ENCODE results near the gene PNMA6F.
"Not testable (repeated sequence)": the region's sequence is repeated elsewhere in the genome, so short reads cannot be mapped to it uniquely, and the experiment has no call there.

The PNMA6F gene

DNA sequence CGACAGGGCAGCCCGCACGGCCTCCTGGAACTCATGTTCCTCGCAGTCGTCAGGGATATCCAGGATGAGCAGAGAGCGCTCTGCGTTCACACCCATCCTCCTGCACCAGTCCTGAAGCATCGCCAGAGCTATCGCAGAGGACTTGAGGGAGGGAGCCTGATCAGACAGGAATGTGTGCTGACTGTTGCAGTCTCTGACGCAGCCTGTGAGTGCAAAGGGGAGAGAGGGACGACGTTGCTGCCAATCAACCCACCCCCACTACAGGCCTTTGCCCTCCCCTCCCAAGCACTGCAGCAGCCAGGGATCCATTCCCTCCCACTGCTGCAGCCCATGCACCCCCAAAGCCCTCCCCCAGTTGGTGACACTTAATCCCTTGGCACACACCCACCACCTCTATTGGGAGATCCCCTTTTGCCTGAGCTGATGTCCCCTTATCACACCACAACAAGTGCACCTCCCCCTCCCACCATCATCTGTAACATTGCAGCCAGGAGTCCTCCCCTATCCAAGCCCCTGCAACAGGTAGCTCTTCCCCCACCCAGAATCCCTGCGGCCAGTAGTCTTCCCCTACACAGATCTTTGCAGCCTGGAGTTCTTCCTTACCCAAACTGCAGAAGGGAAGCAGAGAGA lies 897 bp downstream of the PNMA6F start:
- DNase-seq, result no peak
- Mint-ChIP-seq H3K4me3 (no peak overlapping the region), H3K27me3 (peaks cover 15 to 43% of the 10 kb centered on the region in 2 donors), H3K27ac (no peak overlapping the region), H3K9me3 (no peaks in the 10 kb centered on the region), H3K36me3 (ENCODE audit: insufficient read depth) (no peaks in the 10 kb centered on the region), H3K4me1 (ENCODE audit: low read depth in 2 of 2) (no peaks in the 10 kb centered on the region)
- ATAC-seq (replicated peaks), result no peak

DNA sequence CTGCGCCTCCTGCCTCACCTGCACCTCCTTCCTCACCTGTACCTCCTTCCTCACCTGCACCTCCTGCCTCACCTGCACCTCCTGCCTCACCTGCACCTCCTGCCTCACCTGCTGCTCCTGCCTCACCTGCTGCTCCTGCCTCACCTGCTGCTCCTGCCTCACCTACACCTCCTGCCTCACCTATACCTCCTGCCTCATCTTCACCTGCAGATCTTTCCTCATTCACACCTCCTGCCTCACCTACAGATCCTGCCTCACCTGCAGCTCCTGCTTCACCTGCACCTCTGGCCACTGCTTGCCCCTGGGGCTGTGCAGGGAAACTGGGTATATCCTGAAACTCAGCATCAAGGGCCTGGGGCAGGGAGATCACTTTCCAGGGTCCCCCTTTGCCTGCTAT lies 1.5 kb downstream of the PNMA6F start:
- ATAC-seq (replicated peaks); H3K9me3 Mint-ChIP-seq; H3K4me1 Mint-ChIP-seq (ENCODE audit: low read depth in 2 of 2); H3K27ac Mint-ChIP-seq; H3K4me3 Mint-ChIP-seq; DNase-seq; H3K36me3 Mint-ChIP-seq (ENCODE audit: insufficient read depth): not testable (repeated sequence)
- peaks cover 9 to 38% of the 10 kb centered on the region in 2 donors for H3K27me3 Mint-ChIP-seq

DNA sequence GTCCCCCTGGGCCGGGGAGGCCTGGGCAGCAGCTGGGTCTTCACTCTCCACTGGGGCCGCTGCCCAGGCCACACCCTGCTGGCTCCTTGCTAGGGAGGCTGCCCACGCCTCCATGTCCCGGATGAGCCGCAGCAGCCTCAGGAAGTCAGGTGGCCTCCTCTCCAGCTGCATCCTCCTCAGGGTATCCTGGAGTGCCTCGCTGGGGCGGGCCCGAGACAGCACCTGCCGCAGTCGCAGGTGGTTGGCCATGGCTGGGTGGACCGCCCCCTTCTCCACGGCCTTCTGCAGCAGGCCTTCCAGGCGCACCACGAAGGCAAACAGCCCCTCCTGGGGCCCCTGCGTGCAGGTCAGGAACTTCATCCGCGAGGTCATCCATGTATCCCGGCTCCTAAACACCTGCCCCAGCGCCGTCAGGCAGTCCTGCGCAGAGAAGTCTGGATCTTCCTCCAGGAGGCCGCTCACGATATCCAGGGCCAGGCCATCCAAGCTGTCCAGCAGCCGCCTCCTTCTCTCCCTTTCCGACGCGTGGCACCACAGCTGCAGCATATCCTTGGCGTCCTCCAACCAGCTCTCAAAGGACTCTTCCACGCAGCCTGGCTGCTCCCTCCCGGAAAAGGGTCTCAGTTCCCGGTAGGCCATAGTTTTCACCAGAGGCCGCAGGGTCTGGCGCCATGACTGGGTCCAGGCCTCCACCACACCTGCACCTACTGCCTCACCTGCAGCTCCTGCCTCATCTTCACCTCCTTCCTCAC lies 2.1 kb downstream of the PNMA6F start:
- Mint-ChIP-seq H3K36me3 (ENCODE audit: insufficient read depth) (no peaks in the 10 kb centered on the region), H3K27ac (no peak overlapping the region), H3K4me3 (no peak overlapping the region), H3K4me1 (ENCODE audit: low read depth in 2 of 2) (no peaks in the 10 kb centered on the region), H3K9me3 (no peaks in the 10 kb centered on the region), H3K27me3 (peaks cover 5 to 32% of the 10 kb centered on the region in 2 donors)
- ATAC-seq (replicated peaks) (no peak), DNase-seq (no peak)

DNA sequence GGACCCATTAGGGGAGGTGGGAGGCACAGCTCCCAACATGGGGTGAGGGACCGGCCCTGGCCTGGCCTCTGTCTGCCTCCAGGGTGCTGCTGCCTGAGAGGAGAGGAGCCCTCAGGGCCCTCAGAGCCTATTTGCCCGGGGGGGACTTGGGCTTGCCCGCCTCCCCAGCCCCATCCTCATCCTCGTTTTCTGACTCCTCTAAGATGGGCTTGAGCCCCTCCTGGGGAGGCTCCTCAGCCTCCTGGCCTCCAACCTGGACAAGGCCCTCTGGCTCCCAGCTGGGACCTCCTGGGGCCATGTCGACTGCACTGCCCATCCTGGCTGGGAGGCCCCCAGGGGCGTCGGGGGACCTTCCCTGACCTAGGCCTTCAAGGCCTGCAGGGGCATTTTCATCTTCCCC lies 2.8 kb downstream of the PNMA6F start:
- Mint-ChIP-seq H3K36me3 (ENCODE audit: insufficient read depth) (no peaks in the 10 kb centered on the region), H3K4me3 (no peak overlapping the region), H3K9me3 (no peaks in the 10 kb centered on the region), H3K4me1 (ENCODE audit: low read depth in 2 of 2) (no peaks in the 10 kb centered on the region), H3K27me3 (peaks cover 5 to 25% of the 10 kb centered on the region in 2 donors), H3K27ac (no peak overlapping the region)
- DNase-seq (no peak), ATAC-seq (replicated peaks) (no peak)

DNA sequence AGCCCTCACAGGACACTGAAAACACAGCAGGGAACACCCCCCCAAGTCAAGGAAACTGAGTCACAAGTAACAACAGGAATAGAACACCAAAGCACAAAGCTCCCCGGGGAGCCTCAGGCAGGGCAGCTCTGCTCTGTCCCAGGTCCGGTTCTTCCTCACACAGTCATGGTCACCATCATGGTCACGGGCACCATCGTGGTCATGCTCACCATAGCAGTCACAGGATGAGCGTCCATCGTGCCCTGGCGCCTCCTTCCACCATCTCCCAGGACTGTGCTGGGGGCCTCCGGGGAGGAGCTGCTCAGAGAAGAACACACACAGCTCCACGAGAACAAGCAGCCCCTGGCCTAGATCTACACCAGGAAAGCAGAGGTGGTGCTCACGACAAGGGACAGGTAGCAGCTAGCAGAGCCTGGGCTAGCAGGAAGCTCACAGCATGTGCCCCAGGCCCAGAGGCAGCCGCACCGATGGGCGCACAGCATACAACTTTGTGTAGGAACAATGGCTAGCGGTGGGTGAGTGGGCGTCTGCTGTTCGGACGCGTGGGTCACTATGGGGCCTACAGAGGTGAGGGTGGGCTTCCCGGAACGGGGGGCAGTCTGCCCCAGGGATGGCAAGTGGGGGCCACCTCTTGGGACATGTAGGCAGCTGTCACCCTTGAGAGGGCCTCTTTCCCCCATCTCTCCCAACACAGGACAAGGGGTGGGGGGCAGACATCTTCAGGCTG lies 3.4 kb downstream of the PNMA6F start:
- DNase-seq (no peak), ATAC-seq (replicated peaks) (no peak)
- Mint-ChIP-seq H3K27ac (no peak overlapping the region), H3K27me3 (peaks cover 5 to 25% of the 10 kb centered on the region in 2 donors), H3K4me1 (ENCODE audit: low read depth in 2 of 2) (no peaks in the 10 kb centered on the region), H3K4me3 (no peak overlapping the region), H3K36me3 (ENCODE audit: insufficient read depth) (no peaks in the 10 kb centered on the region), H3K9me3 (no peaks in the 10 kb centered on the region)

DNA sequence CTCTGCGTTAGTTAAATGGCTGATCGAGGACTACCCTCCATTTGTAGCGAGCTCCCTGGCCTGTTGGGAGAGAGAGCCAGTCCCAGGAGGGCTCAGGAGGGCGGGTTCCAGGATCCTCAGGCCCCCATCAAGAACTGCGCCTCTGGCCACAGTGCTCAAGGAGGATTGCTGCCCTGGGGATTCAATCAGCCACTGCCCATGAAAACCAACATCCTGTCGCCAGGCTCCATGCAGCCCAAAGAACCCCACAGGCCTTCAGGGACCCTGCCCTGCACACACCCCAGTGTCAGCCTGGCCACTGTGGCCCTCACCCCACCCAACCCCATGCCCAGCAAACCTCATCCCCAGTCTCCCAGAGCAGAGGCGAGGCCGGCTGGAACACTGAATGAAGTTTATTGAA lies 4.3 kb downstream of the PNMA6F start:
- DNase-seq (no peak), ATAC-seq (replicated peaks) (no peak)
- Mint-ChIP-seq H3K27ac (no peak overlapping the region), H3K27me3 (peaks cover 5 to 25% of the 10 kb centered on the region in 2 donors), H3K9me3 (no peaks in the 10 kb centered on the region), H3K4me1 (ENCODE audit: low read depth in 2 of 2) (no peaks in the 10 kb centered on the region), H3K4me3 (no peak overlapping the region), H3K36me3 (ENCODE audit: insufficient read depth) (no peaks in the 10 kb centered on the region)

DNA sequence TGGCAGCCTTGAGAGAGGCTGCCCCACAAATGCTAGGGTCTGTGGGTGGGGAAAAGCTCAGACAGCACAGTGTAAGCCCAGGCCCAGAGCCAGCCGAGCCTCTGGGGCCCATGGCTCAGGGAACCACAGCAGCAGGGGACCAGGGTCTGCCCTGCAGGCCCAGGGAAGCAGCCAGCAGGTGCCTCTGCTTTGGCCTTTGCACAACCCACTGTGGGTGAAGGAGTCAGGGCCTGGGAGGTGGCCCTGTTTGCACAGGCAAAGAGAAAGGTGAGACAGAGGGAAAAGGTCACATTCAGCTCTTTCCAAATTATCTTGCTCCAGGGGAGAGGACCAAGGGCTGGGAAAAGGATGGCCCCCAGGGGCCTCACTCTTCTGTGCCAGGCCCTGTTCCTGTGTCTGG lies 8.7 kb downstream of the PNMA6F start:
- Mint-ChIP-seq H3K9me3 (no peaks in the 10 kb centered on the region), H3K4me1 (ENCODE audit: low read depth in 2 of 2) (no peaks in the 10 kb centered on the region), H3K27ac (no peak overlapping the region), H3K27me3 (peaks cover 0 to 8% of the 10 kb centered on the region in 2 donors), H3K4me3 (no peak overlapping the region), H3K36me3 (ENCODE audit: insufficient read depth) (no peaks in the 10 kb centered on the region)
- DNase-seq (no peak), ATAC-seq (replicated peaks) (no peak)

DNA sequence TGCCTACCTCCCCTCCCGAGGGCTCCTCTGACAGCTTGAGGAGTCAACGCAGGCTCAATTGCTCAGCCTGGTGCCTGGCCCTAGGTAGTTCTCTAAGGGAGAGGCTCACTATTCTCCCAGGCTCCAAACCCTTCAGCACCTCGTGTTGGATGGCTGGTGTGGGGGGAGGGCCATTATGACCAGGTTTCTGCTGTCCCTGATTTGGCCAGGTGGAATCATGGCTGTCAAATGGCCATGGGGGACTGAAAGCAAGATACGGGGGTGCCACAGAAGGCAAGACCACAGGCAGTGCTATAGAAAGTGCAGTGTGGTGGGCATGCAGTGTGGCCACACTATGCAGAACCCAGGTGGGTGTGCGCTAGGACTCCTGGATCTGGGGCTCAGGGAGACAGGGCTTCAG lies 9.5 kb downstream of the PNMA6F start:
- Mint-ChIP-seq H3K27me3 (peaks cover 0 to 16% of the 10 kb centered on the region in 2 donors), H3K4me3 (no peak overlapping the region), H3K4me1 (ENCODE audit: low read depth in 2 of 2) (no peaks in the 10 kb centered on the region), H3K27ac (no peak overlapping the region), H3K36me3 (ENCODE audit: insufficient read depth) (no peaks in the 10 kb centered on the region), H3K9me3 (no peaks in the 10 kb centered on the region)
- ATAC-seq (replicated peaks) (no peak), DNase-seq (no peak)

DNA sequence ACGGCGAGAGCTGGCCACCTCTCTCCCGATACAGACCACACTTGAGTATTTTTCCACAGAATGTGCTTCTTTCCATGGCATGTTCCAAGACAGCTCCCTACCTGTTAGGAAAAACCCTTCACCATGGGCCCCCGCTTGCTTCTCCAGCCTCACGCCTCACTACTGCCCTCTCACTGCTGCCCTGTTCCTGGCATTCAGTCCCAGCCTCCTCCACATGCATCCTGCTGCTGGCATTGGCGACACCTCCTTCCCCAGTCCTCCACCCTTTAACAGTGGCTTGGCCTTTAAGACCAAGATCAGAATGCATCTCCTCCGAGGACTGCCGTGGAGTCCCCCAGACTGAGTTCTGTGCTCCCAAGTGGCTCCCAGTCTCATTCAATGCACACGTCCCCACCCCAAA lies 10.7 kb downstream of the PNMA6F start:
- no peaks in the 10 kb centered on the region for H3K36me3 Mint-ChIP-seq (ENCODE audit: insufficient read depth)
- no peaks in the 10 kb centered on the region for H3K4me1 Mint-ChIP-seq (ENCODE audit: low read depth in 2 of 2)
- H3K27me3 Mint-ChIP-seq, result peaks cover 0 to 16% of the 10 kb centered on the region in 2 donors
- no peak for DNase-seq
- no peak for ATAC-seq (replicated peaks)
- no peak overlapping the region for H3K27ac Mint-ChIP-seq
- no peaks in the 10 kb centered on the region for H3K9me3 Mint-ChIP-seq
- no peak overlapping the region for H3K4me3 Mint-ChIP-seq

DNA sequence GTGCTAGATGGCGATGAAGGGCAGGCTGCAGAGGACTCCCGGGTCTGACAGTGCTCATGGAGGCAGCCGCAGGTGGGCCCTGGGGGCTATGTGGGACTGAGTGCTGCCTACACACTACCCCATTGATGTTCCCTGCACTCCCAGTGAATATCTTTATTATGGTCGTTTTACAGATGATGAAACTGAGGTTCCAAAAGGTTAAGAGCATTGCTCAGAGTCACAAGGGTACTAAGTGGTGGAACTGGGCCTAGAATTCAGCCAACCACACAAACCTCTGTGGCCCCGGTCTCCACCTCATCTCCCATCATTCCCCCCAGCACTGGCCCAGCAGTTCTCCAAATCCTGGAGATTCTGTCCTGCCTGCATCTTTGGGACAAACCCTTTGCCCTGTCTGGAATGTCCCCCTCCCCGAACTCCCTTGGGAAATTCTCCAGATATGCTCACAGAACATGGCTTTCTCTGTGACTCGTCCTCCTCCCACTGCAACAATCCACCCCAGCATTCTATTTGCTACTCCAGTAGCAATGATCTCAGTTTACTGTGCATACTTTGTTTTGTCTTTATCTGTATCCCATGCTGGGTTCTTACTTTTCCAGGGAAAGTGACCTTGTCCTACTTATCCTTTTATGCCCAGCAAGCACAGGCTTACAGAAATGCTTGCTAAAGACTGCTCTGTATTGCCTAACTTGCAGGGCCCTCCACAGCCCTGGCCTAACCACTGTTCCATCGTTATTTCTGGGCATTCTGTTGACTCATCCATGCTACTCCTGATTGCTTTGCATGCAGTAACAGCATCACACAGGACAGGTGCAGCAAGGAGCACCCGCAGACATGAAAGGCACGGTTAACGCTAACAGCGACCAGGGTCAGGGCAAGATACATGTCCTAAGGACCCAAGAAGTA lies 14.0 kb downstream of the PNMA6F start:
- ATAC-seq (replicated peaks), result no peak
- H3K27ac Mint-ChIP-seq, result no peak overlapping the region
- no peaks in the 10 kb centered on the region for H3K9me3 Mint-ChIP-seq

DNA sequence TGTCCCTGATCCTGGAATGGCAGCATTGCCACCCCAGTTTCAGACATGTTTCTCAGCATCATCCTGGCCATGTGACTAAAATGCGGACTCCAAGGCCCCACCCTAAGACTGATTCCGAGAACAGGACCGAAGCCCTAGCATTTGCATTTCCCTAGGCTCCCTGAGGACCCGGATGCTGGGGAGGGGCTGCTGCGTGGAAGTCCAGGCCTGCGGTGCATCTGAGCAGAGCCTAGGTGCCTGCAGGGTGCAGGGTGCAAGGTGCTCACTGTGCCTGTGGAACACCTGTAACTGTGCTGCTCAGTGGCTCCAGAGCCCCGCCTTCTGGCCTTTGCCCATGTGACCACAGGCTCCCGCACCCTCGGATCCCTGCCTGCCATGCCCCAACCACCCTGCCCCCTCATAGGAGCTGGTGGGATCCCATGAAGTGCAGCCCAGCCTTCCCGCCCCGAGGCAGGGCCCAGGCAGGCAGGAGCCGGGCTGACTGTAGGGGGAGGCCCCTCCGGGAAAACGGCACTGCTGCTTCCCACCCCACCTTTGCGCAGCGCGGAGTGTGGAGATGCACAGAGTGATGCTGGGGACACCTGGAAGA lies 14.9 kb downstream of the PNMA6F start:
- peaks cover 18 to 49% of the 10 kb centered on the region in 2 donors for H3K27me3 Mint-ChIP-seq
- no peaks in the 10 kb centered on the region for H3K4me1 Mint-ChIP-seq (ENCODE audit: low read depth in 2 of 2)
- no peak overlapping the region for H3K27ac Mint-ChIP-seq
- H3K36me3 Mint-ChIP-seq (ENCODE audit: insufficient read depth), result no peaks in the 10 kb centered on the region
- H3K9me3 Mint-ChIP-seq, result no peaks in the 10 kb centered on the region
- H3K4me3 Mint-ChIP-seq, result no peak overlapping the region
- DNase-seq (no peak), ATAC-seq (replicated peaks) (no peak)

More for the DNA sequence above, 14.0 kb downstream of the PNMA6F start:
- H3K36me3 Mint-ChIP-seq (ENCODE audit: insufficient read depth), result no peaks in the 10 kb centered on the region
- peaks cover 18 to 49% of the 10 kb centered on the region in 2 donors for H3K27me3 Mint-ChIP-seq
- no peak for DNase-seq
- H3K4me1 Mint-ChIP-seq (ENCODE audit: low read depth in 2 of 2), result no peaks in the 10 kb centered on the region
- H3K4me3 Mint-ChIP-seq, result no peak overlapping the region

DNA sequence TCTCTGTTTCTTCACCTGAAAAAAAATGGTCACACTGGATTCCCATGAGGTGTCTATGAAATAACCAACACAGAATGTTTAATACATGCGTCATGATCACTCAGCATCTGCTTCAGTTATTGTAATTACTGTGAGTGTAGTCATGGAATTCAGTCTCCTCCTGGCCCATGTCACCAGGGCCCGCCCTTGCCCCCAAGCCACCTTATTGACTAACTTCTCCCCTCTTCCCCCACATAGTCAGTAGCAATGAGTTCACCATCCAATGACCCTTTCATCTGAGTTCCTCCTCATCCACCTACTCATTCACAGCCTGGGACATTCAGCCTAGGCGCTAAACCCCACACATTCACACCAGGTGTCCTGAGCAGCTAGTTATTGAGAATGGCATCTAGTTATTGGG lies 15.6 kb downstream of the PNMA6F start:
- ATAC-seq (replicated peaks) (no peak), DNase-seq (no peak)
- no peak overlapping the region for H3K4me3 Mint-ChIP-seq
- H3K36me3 Mint-ChIP-seq (ENCODE audit: insufficient read depth), result no peaks in the 10 kb centered on the region
- H3K4me1 Mint-ChIP-seq (ENCODE audit: low read depth in 2 of 2), result no peaks in the 10 kb centered on the region
- H3K27me3 Mint-ChIP-seq, result peaks cover 18 to 44% of the 10 kb centered on the region in 2 donors
- no peaks in the 10 kb centered on the region for H3K9me3 Mint-ChIP-seq
- no peak overlapping the region for H3K27ac Mint-ChIP-seq
